ENCODE data around the gene KLKB1.

- TF ChIP-seq CTCF (IDR thresholded peaks at IDR 0.05 in 2 of 3, conservative IDR thresholded peaks at IDR 0.05 in 1 of 3; ENCODE audit: borderline replicate concordance in 1 of 3, insufficient read depth in 1 of 3, low read depth in 2 of 3, low read length in 2 of 3) (no peak), POLR2AphosphoS5 (IDR thresholded peaks at IDR 0.05; ENCODE audit: low read depth, low read length) (no peak), POLR2A (IDR thresholded peaks at IDR 0.05; ENCODE audit: borderline replicate concordance, extremely low read depth, insufficient read depth, insufficient read length) (no peak), FOSL1 (IDR thresholded peaks at IDR 0.05; ENCODE audit: low read depth) (no peak), CEBPB (IDR thresholded peaks at IDR 0.05; ENCODE audit: low read depth) (no peak)
These were observed 10.8 kb upstream of the KLKB1 start for GRCh38 chr4:186216465-186217024.

All from HCT116 (cell line).